Ascending aorta (tissue), 2 donors: Measurements from ENCODE around the gene ZBTB7C. TPM values are rescaled to one million over a fixed set of nuclear protein-coding genes. Genes with fewer than 3 reads are reported as not detected.

Experiments
- DNase-seq, 2 donors: peaks; one replicate each; pipeline ENCODE4 v3.0.0-alpha.2; 2019; ENCODE audit warnings: low spot score in 2 of 2
- H3K27ac ChIP-seq, 2 donors: fragments of 200-600 bp; sonication (generic); one replicate each; pipeline ENCODE4 v1.5.1; 2016 to 2017; ENCODE audit warnings: mild to moderate bottlenecking in 1 of 2
- H3K27me3 ChIP-seq: fragments of 200-600 bp; sonication (generic); one replicate; pipeline ENCODE4 v1.5.1; 2017
- H3K36me3 ChIP-seq, 2 donors: fragments of 200-600 bp; sonication (generic); one replicate each; pipeline ENCODE4 v1.5.1; 2016
- H3K4me1 ChIP-seq, 2 donors: fragments of 200-600 bp; sonication (generic); one replicate each; pipeline ENCODE4 v1.5.1; 2016 to 2017; ENCODE audit warnings: mild to moderate bottlenecking in 1 of 2
- H3K4me3 ChIP-seq, 2 donors: fragments of 200-600 bp; sonication (generic); one replicate each; pipeline ENCODE4 v1.5.1; 2016 to 2017; ENCODE audit warnings: mild to moderate bottlenecking in 1 of 2
- H3K9me3 ChIP-seq, 2 donors: fragments of 200-600 bp; sonication (generic); one replicate each; pipeline ENCODE4 v1.5.1; 2016
- intact Hi-C: fragments of 100-400 bp; cut with DNase I; formaldehyde crosslinking; loops from one replicate; pipeline ENCODE4 v1.15.1; 2023
- total RNA-seq: library from RNA; depleted of rRNA; stranded (reverse); fragments of >200 nt; gene quantifications from one replicate; pipeline ENCODE4 v1.1.0, GENCODE V29; 2016
- TF ChIP-seq, protein P1 (sequence below), 3 experiments: fragments of 200-600 bp in 2 of 3; fragments of 450-650 bp in 1 of 3; sonication (generic) in 2 of 3; IDR thresholded peaks; one replicate each; pipeline ENCODE4 v1.5.1; 2016 to 2019; ENCODE audit warnings: antibody characterized with exemption in 3 of 3, mild to moderate bottlenecking in 1 of 3, moderate library complexity in 1 of 3

Gene ZBTB7C
- total RNA-seq, 1 donor from 2014 or later: 8.1 TPM

GRCh38 chr18:48294899-48295585 lies 114.1 kb downstream of the ZBTB7C start:
- Histone ChIP-seq H3K27me3 (no peaks in the 10 kb centered on the region), H3K9me3 (no peaks in the 10 kb centered on the region), H3K36me3 (no peaks in the 10 kb centered on the region), H3K27ac (peak overlapping the region in 1 of 2 donors; percentile 34), H3K4me1 (peaks cover 6 to 12% of the 10 kb centered on the region in 2 donors), H3K4me3 (no peak overlapping the region)
- intact Hi-C loops: loop anchor here (5.0 kb wide), 1 partner anchor 152 kb away; no protein-coding TSS in a partner anchor
- TF ChIP-seq, protein P1, sequence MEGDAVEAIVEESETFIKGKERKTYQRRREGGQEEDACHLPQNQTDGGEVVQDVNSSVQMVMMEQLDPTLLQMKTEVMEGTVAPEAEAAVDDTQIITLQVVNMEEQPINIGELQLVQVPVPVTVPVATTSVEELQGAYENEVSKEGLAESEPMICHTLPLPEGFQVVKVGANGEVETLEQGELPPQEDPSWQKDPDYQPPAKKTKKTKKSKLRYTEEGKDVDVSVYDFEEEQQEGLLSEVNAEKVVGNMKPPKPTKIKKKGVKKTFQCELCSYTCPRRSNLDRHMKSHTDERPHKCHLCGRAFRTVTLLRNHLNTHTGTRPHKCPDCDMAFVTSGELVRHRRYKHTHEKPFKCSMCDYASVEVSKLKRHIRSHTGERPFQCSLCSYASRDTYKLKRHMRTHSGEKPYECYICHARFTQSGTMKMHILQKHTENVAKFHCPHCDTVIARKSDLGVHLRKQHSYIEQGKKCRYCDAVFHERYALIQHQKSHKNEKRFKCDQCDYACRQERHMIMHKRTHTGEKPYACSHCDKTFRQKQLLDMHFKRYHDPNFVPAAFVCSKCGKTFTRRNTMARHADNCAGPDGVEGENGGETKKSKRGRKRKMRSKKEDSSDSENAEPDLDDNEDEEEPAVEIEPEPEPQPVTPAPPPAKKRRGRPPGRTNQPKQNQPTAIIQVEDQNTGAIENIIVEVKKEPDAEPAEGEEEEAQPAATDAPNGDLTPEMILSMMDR (IDR thresholded peaks at IDR 0.05): no peak
- peak in 1 of 2 donors; percentile 52 for DNase-seq

DNA sequence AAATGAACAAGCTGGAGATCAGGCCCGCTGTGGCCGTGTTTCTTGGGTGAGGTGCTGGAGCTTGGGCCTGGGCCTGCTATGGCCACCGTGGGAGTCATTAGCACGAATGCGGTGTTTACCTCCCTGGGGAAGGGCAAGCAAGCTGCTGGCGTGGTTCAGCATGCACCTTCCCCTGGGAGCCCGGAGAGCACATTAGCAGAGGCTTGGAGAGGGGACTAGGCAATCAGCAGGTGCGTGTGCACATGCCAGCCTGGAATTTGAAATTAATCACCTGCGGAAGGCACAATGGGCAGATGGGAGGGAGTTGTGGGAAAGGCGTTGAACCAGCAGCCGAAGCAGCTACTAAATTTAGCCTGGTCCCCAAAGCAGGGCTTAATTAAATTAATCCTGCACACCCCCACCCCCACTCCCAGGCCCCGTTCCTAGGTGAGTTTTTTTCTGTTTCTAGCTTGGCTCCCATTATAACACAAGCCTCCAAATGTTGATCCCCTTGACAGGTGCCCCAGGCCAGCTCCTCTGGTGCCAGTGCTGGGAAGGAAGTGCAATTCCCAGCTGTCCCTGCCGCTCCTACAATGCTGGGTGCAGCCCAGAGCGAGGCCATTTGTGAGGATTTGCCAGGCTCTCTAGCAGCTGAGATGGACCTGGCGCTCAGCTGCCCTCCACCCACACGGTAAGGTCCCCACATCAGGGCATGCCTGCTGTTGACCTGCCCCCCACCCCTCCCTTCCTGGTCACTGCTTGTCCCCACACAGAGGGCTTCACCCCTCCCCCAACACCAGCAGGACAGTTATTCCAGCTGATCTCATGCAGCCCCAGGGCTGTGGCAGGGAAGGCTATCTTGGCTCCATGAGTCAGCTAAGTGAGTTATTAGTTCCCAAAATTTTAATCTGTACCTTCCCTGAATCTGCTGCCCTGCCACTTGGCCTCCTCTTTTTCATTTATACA lies 115.0 kb downstream of the ZBTB7C start:
- Histone ChIP-seq H3K27ac (peak overlapping the region; percentile 4 to 13), H3K9me3 (no peaks in the 10 kb centered on the region), H3K36me3 (no peaks in the 10 kb centered on the region), H3K4me3 (no peak overlapping the region), H3K27me3 (no peaks in the 10 kb centered on the region), H3K4me1 (peaks cover 6 to 12% of the 10 kb centered on the region in 2 donors)
- TF ChIP-seq, protein P1 (IDR thresholded peaks at IDR 0.05): no peak
- DNase-seq: peak in 1 of 2 donors; percentile 63
- intact Hi-C loops: no loop called here

- Histone ChIP-seq H3K9me3 (no peaks in the 10 kb centered on the region), H3K4me1 (peaks cover 6 to 12% of the 10 kb centered on the region in 2 donors), H3K27ac (no peak overlapping the region), H3K36me3 (no peaks in the 10 kb centered on the region), H3K27me3 (no peaks in the 10 kb centered on the region), H3K4me3 (no peak overlapping the region)
- DNase-seq: no peak
- TF ChIP-seq, protein P1 (IDR thresholded peaks at IDR 0.05): no peak
- intact Hi-C loops: no loop called here
Measured at GRCh38 chr18:48292782-48293424, 116.3 kb downstream of the ZBTB7C start.

DNA sequence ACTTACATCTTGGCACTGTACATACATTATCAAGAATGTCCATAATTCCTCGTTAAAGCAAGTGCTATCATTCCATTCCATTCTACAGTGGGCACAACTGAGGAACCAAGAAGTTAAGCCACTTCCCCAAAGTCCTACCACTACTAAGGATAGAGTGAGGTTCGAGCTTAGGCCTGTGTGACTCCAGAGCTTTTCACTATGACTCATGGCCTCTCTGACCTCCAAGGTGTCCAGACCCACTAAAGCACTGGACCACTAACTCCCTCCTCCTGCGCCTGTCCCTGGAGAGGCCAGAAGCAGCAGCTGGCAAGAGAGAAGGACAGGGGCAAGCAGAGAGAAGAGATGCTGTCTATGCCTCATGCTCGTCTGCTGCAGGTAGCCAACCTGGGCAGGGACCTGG lies 117.0 kb downstream of the ZBTB7C start:
- Histone ChIP-seq H3K4me1 (peaks cover 6 to 12% of the 10 kb centered on the region in 2 donors), H3K36me3 (no peaks in the 10 kb centered on the region), H3K4me3 (no peak overlapping the region), H3K9me3 (no peaks in the 10 kb centered on the region), H3K27me3 (no peaks in the 10 kb centered on the region), H3K27ac (no peak overlapping the region)
- TF ChIP-seq, protein P1 (IDR thresholded peaks at IDR 0.05): no peak
- DNase-seq: no peak
- intact Hi-C loops: no loop called here

DNA sequence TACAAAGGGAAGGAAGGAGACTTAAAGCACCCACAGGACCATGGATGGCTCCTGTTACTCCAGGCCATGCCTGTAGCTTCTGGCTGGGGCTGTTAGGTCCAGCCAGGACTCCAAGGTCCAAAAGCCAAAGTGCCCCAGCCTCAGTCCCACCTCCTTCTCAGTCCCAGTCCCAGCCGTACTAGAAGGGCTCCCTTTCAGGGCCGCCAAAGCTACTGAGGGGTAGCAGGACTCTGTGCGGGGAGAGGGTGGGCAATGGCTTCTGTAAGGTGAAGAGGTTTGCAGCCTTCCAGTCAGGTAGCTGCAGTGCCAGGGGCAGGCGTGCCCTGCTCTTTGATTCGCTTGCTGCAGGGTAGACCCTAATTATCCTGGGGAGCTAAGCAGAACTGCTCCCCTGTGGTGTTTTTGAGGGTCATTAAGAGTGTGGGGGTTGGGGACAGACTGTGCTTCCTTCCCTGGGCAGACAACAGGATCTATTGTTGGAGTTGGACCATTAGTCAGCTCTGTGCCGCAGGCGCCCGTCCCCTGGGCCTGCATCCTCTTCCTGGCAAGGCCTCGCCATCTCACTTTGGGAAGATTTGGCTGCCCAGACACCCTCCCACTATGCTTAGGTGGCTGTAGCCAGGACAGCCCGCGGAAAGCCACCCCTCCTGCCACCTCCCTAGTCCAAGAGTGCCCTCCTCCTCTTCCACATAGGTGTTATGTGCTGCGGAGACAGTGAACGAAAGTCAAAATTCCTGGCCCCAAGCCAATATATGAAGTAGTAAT lies 118.8 kb downstream of the ZBTB7C start:
- H3K27me3 ChIP-seq: no peaks in the 10 kb centered on the region
- H3K4me3 ChIP-seq: no peak overlapping the region
- no peaks in the 10 kb centered on the region for H3K9me3 ChIP-seq
- no peak for DNase-seq
- TF ChIP-seq, protein P1 (IDR thresholded peaks at IDR 0.05): no peak
- H3K36me3 ChIP-seq: no peaks in the 10 kb centered on the region
- H3K4me1 ChIP-seq: peaks cover 6 to 9% of the 10 kb centered on the region in 2 donors
- intact Hi-C loops: no loop called here
- no peak overlapping the region for H3K27ac ChIP-seq
